GM23248 (cell line): ENCODE results near the gene SETD9. TPM values are rescaled to one million over a fixed set of nuclear protein-coding genes. Genes with fewer than 3 reads are reported as not detected.
A peak's percentile ranks its signal among the peaks of the same experiment; 100 is the strongest.

Source experiments
- DNase-seq: peaks from one replicate; pipeline ENCODE4 v3.0.0-alpha.2; 2015
- H2AFZ ChIP-seq: fragments of 200-600 bp; sonication (generic); 2 replicates; pipeline ENCODE4 v1.6.1; 2016; ENCODE audit warnings: antibody characterized with exemption
- H3F3A ChIP-seq: fragments of 200-600 bp; sonication (generic); 2 replicates; pipeline ENCODE4 v1.6.1; 2016; ENCODE audit warnings: mild to moderate bottlenecking, antibody characterized with exemption, mixed run types; ENCODE audit not compliant: insufficient read depth
- H3K27ac ChIP-seq: fragments of 200-600 bp; sonication (generic); 2 replicates; pipeline ENCODE4 v1.5.1; 2016; ENCODE audit warnings: mild to moderate bottlenecking
- H3K27me3 ChIP-seq: fragments of 200-600 bp; sonication (generic); replicated peaks from 2 replicates; pipeline ENCODE4 v1.6.1; 2016; ENCODE audit warnings: mild to moderate bottlenecking; ENCODE audit not compliant: insufficient read depth
- H3K36me3 ChIP-seq: fragments of 200-600 bp; sonication (generic); 2 replicates; pipeline ENCODE4 v1.6.1; 2016; ENCODE audit warnings: low read depth, mild to moderate bottlenecking
- H3K4me1 ChIP-seq: fragments of 200-600 bp; sonication (generic); 2 replicates; pipeline ENCODE4 v1.6.1; 2016; ENCODE audit warnings: mild to moderate bottlenecking; ENCODE audit not compliant: insufficient read depth
- H3K4me2 ChIP-seq: fragments of 200-600 bp; sonication (generic); one replicate; pipeline ENCODE4 v1.6.1; 2016; ENCODE audit warnings: mild to moderate bottlenecking; ENCODE audit not compliant: unreplicated experiment
- H3K4me3 ChIP-seq: fragments of 200-600 bp; sonication (generic); 2 replicates; pipeline ENCODE4 v1.5.1; 2016; ENCODE audit warnings: mild to moderate bottlenecking
- H3K79me2 ChIP-seq: fragments of 200-600 bp; sonication (generic); 2 replicates; pipeline ENCODE4 v1.6.1; 2016; ENCODE audit warnings: mild to moderate bottlenecking; ENCODE audit not compliant: insufficient read depth
- H3K9ac ChIP-seq: fragments of 200-600 bp; sonication (generic); 2 replicates; pipeline ENCODE4 v1.6.1; 2016; ENCODE audit warnings: mild to moderate bottlenecking
- H3K9me2 ChIP-seq: fragments of 200-600 bp; sonication (generic); 2 replicates; pipeline ENCODE4 v1.6.1; 2016; ENCODE audit warnings: mixed run types, mild to moderate bottlenecking, moderate library complexity; ENCODE audit not compliant: insufficient read depth
- H3K9me3 ChIP-seq: fragments of 200-600 bp; sonication (generic); one replicate; pipeline ENCODE4 v1.6.1; 2017; ENCODE audit warnings: low read depth
- H4K20me1 ChIP-seq: fragments of 200-600 bp; sonication (generic); 2 replicates; pipeline ENCODE4 v1.6.0; 2016; ENCODE audit not compliant: insufficient read depth
- EZH2 ChIP-seq: fragments of 200-600 bp; sonication (generic); IDR thresholded peaks from 2 replicates; pipeline ENCODE4 v1.6.1; 2018; ENCODE audit warnings: antibody characterized with exemption, mild to moderate bottlenecking; ENCODE audit not compliant: insufficient read depth, poor library complexity, severe bottlenecking
- EZH2phosphoT487 ChIP-seq: fragments of 200-600 bp; sonication (generic); IDR thresholded peaks from 2 replicates; pipeline ENCODE4 v1.6.1; 2018; ENCODE audit warnings: antibody characterized with exemption, moderate library complexity, mild to moderate bottlenecking, low read depth; ENCODE audit not compliant: insufficient read depth
- WGBS, 2 experiments: methylation state at CpG; one replicate each; pipeline ENCODE4 v1.1.6; 2015 to 2017; ENCODE audit warnings: low lambda C conversion rate in 2 of 2, low coverage in 1 of 2; ENCODE audit errors: missing lambda C conversion rate in 2 of 2; 5-methylcytosine and 5-hydroxymethylcytosine counted together
- in situ Hi-C: fragments of 300-500 bp; cut with MboI; formaldehyde crosslinking; loops from 2 replicates; pipeline ENCODE4 v1.15.0; 2020
- polyA plus RNA-seq: library from polyadenylated mRNA; unstranded; fragments of >200 nt; fragmentation: Nextera tagmentation; extraction: Ambion mirVana; gene quantifications from 2 replicates; pipeline ENCODE4 v1.2.1, GENCODE V29; 2016
- total RNA-seq: library from RNA; depleted of rRNA; stranded (reverse); fragments of >200 nt; shearing (Covaris generic); gene quantifications from 2 replicates; pipeline ENCODE4 v1.2.3, GENCODE V29; 2014

The SETD9 gene
- total and polyA plus RNA-seq, 2 experiments from 2014 or later, result 13.8 to 22.5 TPM

GRCh38 chr5:56908942-56909293, 478 bp upstream of the SETD9 start:
- Histone ChIP-seq H3F3A (peaks cover 23% of the 10 kb centered on the region), H3K36me3 (no peaks in the 10 kb centered on the region), H3K4me2 (peak overlapping the region; percentile 95), H3K4me1 (peaks cover 5% of the 10 kb centered on the region; the same call in 1 of the 2 replicates), H3K9ac (peak overlapping the region; percentile 88), H3K9me2 (no peaks in the 10 kb centered on the region), H3K79me2 (no peaks in the 10 kb centered on the region), H3K27me3 (0 out of 2 replicates have a peak, but pooled peaks cover 6% of the 10 kb centered on the region), H3K4me3 (peak overlapping the region; percentile 82), H3K9me3 (no peaks in the 10 kb centered on the region), H4K20me1 (no peaks in the 10 kb centered on the region), H2AFZ (peak overlapping the region; percentile 100), H3K27ac (peak overlapping the region; percentile 89)
- whole genome bisulfite sequencing, 2 experiments, result 1 to 2% methylated on average over 19 of the region's 19 CpGs
- in situ Hi-C loops, result loop anchor here (25.0 kb wide), 1 partner anchor 1553 kb away; the partner anchor contains the start of gene PLK2
- TF ChIP-seq EZH2phosphoT487, result no peak
- DNase-seq, result no peak

GRCh38 chr5:56910210-56910965, 992 bp downstream of the SETD9 start:
- Histone ChIP-seq H3K27me3 (0 out of 2 replicates have a peak, but pooled peaks cover 6% of the 10 kb centered on the region), H3K4me3 (peak overlapping the region; percentile 85), H3K4me1 (peaks cover 5% of the 10 kb centered on the region; the same call in 1 of the 2 replicates), H3K9me3 (no peaks in the 10 kb centered on the region), H3K79me2 (no peaks in the 10 kb centered on the region), H3K27ac (peak overlapping the region; percentile 95), H4K20me1 (no peaks in the 10 kb centered on the region), H2AFZ (peak overlapping the region; percentile 97), H3K9ac (peak overlapping the region; percentile 95), H3F3A (peaks cover 23% of the 10 kb centered on the region), H3K9me2 (no peaks in the 10 kb centered on the region), H3K4me2 (peak overlapping the region; percentile 86), H3K36me3 (no peaks in the 10 kb centered on the region)
- TF ChIP-seq EZH2phosphoT487, result no peak
- TF ChIP-seq EZH2, result no peak
- in situ Hi-C loops, result loop anchor here (25.0 kb wide), 1 partner anchor 1552 kb away; the partner anchor contains the start of gene PLK2
- peak; percentile 81 for DNase-seq
- 8 to 9% methylated on average over 29 of the region's 29 CpGs for WGBS, 2 experiments

GRCh38 chr5:56913766-56914165, 4.4 kb downstream of the SETD9 start:
- Histone ChIP-seq H3K79me2 (no peaks in the 10 kb centered on the region), H3K27ac (no peak overlapping the region), H3F3A (peaks cover 24% of the 10 kb centered on the region), H3K9me2 (no peaks in the 10 kb centered on the region), H3K4me2 (no peak overlapping the region), H3K4me3 (no peak overlapping the region), H3K4me1 (peaks cover 5% of the 10 kb centered on the region; the same call in 1 of the 2 replicates), H3K9ac (no peak overlapping the region), H4K20me1 (no peaks in the 10 kb centered on the region), H2AFZ (no peak overlapping the region), H3K27me3 (no peaks in the 10 kb centered on the region), H3K9me3 (no peaks in the 10 kb centered on the region), H3K36me3 (no peaks in the 10 kb centered on the region)
- WGBS, 2 experiments, result 95 to 100% methylated on average over 3 of the region's 3 CpGs
- in situ Hi-C loops, result loop anchor here (25.0 kb wide), 1 partner anchor 1549 kb away; the partner anchor contains the start of gene PLK2
- no peak for DNase-seq
- TF ChIP-seq EZH2phosphoT487 (no peak), EZH2 (no peak)

GRCh38 chr5:56914678-56915077, 5.3 kb downstream of the SETD9 start:
- DNase-seq, result no peak
- H3F3A ChIP-seq, result peaks cover 22% of the 10 kb centered on the region
- H3K9me2 ChIP-seq, result no peaks in the 10 kb centered on the region
- H3K4me2 ChIP-seq, result no peak overlapping the region
- in situ Hi-C loops, result loop anchor here (25.0 kb wide), 1 partner anchor 1548 kb away; the partner anchor contains the start of gene PLK2
- H3K27me3 ChIP-seq, result no peaks in the 10 kb centered on the region
- TF ChIP-seq EZH2phosphoT487 (no peak), EZH2 (no peak)
- H3K27ac ChIP-seq, result no peak overlapping the region
- peaks cover 5% of the 10 kb centered on the region; the same call in 1 of the 2 replicates for H3K4me1 ChIP-seq
- WGBS, 2 experiments, result 93 to 95% methylated on average over 2 of the region's 2 CpGs
- no peak overlapping the region for H3K4me3 ChIP-seq
- H2AFZ ChIP-seq, result no peak overlapping the region
- no peaks in the 10 kb centered on the region for H3K9me3 ChIP-seq
- H3K36me3 ChIP-seq, result 0 out of 2 replicates have a peak, but pooled peaks cover 5% of the 10 kb centered on the region
- H3K9ac ChIP-seq, result no peak overlapping the region
- no peaks in the 10 kb centered on the region for H4K20me1 ChIP-seq
- H3K79me2 ChIP-seq, result no peaks in the 10 kb centered on the region
